H54 (cell line): ENCODE data around the gene CMYA5.
"Not testable (repeated sequence)": the region's sequence is repeated elsewhere in the genome, so short reads cannot be mapped to it uniquely, and the experiment has no call there.

Experiments
- DNase-seq: peaks from one replicate; pipeline ENCODE4 v3.0.0; 2011; ENCODE audit warnings: low spot score, mixed read lengths; ENCODE audit not compliant: insufficient read length
- FAIRE-seq: peaks from 3 replicates; lab custom pipeline; 2011; peaks lifted over from hg19 to GRCh38; lab: Jason Lieb, UNC
- POLR2A ChIP-seq: IDR thresholded peaks from 2 replicates; pipeline ENCODE4 v1.6.1; 2011; ENCODE audit warnings: low read depth, mild to moderate bottlenecking, low read length

Gene CMYA5

GRCh38 chr5:79774171-79774854 lies 84.7 kb downstream of the CMYA5 start:
- DNase-seq (peak; percentile 19), FAIRE-seq (no peak)
- TF ChIP-seq POLR2A: no peak

GRCh38 chr5:79774855-79775237 lies 85.2 kb downstream of the CMYA5 start:
- no peak for FAIRE-seq
- TF ChIP-seq POLR2A: no peak
- no peak for DNase-seq

GRCh38 chr5:79784741-79785140 lies 95.1 kb downstream of the CMYA5 start:
- FAIRE-seq, DNase-seq: not testable (repeated sequence)

- no peak for FAIRE-seq
- no peak for TF ChIP-seq POLR2A
- no peak for DNase-seq
Observed at GRCh38 chr5:79785983-79786382, 96.3 kb downstream of the CMYA5 start.

GRCh38 chr5:79787448-79787847 lies 97.8 kb downstream of the CMYA5 start:
- no peak for TF ChIP-seq POLR2A
- no peak for DNase-seq
- no peak for FAIRE-seq

GRCh38 chr5:79791843-79792242 lies 102.2 kb downstream of the CMYA5 start:
- no peak for DNase-seq
- FAIRE-seq: no peak
- TF ChIP-seq POLR2A: no peak

- FAIRE-seq (no peak), DNase-seq (no peak)
- TF ChIP-seq POLR2A: no peak
Observed at GRCh38 chr5:79792463-79792862, 102.8 kb downstream of the CMYA5 start.

GRCh38 chr5:79793304-79793703 lies 103.7 kb downstream of the CMYA5 start:
- DNase-seq (no peak), FAIRE-seq (no peak)
- no peak for TF ChIP-seq POLR2A

GRCh38 chr5:79793722-79794121 lies 104.1 kb downstream of the CMYA5 start:
- FAIRE-seq (no peak), DNase-seq (no peak)
- no peak for TF ChIP-seq POLR2A

- DNase-seq (no peak), FAIRE-seq (no peak)
- TF ChIP-seq POLR2A: no peak
Observed at GRCh38 chr5:79794347-79794746, 104.7 kb downstream of the CMYA5 start.

GRCh38 chr5:79795764-79796398 lies 106.2 kb downstream of the CMYA5 start:
- FAIRE-seq (no peak), DNase-seq (peak; percentile 9)
- no peak for TF ChIP-seq POLR2A

GRCh38 chr5:79798893-79799590 lies 109.4 kb downstream of the CMYA5 start:
- DNase-seq (no peak), FAIRE-seq (no peak)
- no peak for TF ChIP-seq POLR2A

GRCh38 chr5:79800979-79801827 lies 111.6 kb downstream of the CMYA5 start:
- FAIRE-seq (no peak), DNase-seq (no peak)
- no peak for TF ChIP-seq POLR2A

GRCh38 chr5:79802406-79802805 lies 112.8 kb downstream of the CMYA5 start:
- no peak for TF ChIP-seq POLR2A
- no peak for FAIRE-seq
- no peak for DNase-seq
